ENCODE data around the gene AJM1. TPM values are rescaled to one million over a fixed set of nuclear protein-coding genes. Genes with fewer than 3 reads are reported as not detected.
"Not testable (repeated sequence)": the region's sequence is repeated elsewhere in the genome, so short reads cannot be mapped to it uniquely, and the experiment has no call there.

AJM1 gene
- total RNA-seq, 2 donors from 2014 or later, result 11.5 to 17.1 TPM

- no peak overlapping the region for H3K4me3 ChIP-seq
- no peak overlapping the region for H3K27ac ChIP-seq
- no peak overlapping the region for H3K9ac ChIP-seq (ENCODE audit: low read depth in 2 of 2, low read length in 2 of 2)
- TF ChIP-seq CTCF (IDR thresholded peaks at IDR 0.05), result no peak
- H3K27me3 ChIP-seq, result no peaks in the 10 kb centered on the region
- H3K4me1 ChIP-seq, result peaks cover 27% of the 10 kb centered on the region
- intact Hi-C loops (cut with DNase I), result no loop called here
- H3K36me3 ChIP-seq, result peaks cover 15% of the 10 kb centered on the region
- no peaks in the 10 kb centered on the region for H3K9me3 ChIP-seq
- DNase-seq, result no peak
Observed at GRCh38 chr9:136863623-136864273, 21.5 kb downstream of the AJM1 start.

- intact Hi-C loops (cut with DNase I), result no loop called here
- no peaks in the 10 kb centered on the region for H3K9me3 ChIP-seq
Observed at GRCh38 chr9:136865041-136865767, 22.9 kb downstream of the AJM1 start.

GRCh38 chr9:136865768-136866103 lies 23.5 kb downstream of the AJM1 start:
- peak; percentile 69 for DNase-seq
- Histone ChIP-seq H3K4me3 (peak overlapping the region; percentile 87), H3K4me1 (peaks cover 13% of the 10 kb centered on the region), H3K27ac (peak overlapping the region; percentile 82), H3K36me3 (peaks cover 15% of the 10 kb centered on the region), H3K9ac (ENCODE audit: low read depth in 2 of 2, low read length in 2 of 2) (peak overlapping the region; percentile 89 to 96), H3K27me3 (no peaks in the 10 kb centered on the region), H3K9me3 (no peaks in the 10 kb centered on the region)
- intact Hi-C loops (cut with DNase I), result no loop called here
- no peak for TF ChIP-seq CTCF (IDR thresholded peaks at IDR 0.05)

More at GRCh38 chr9:136865041-136865767, 22.9 kb downstream of the AJM1 start:
- no peaks in the 10 kb centered on the region for H3K27me3 ChIP-seq
- H3K36me3 ChIP-seq, result peaks cover 15% of the 10 kb centered on the region
- peaks cover 17% of the 10 kb centered on the region for H3K4me1 ChIP-seq
- DNase-seq, result peak; percentile 20
- peak overlapping the region; percentile 82 to 89 for H3K9ac ChIP-seq (ENCODE audit: low read depth in 2 of 2, low read length in 2 of 2)
- TF ChIP-seq CTCF (IDR thresholded peaks at IDR 0.05), result no peak
- H3K27ac ChIP-seq, result peak overlapping the region; percentile 17
- peak overlapping the region; percentile 87 for H3K4me3 ChIP-seq

GRCh38 chr9:136866898-136867421 lies 24.7 kb downstream of the AJM1 start:
- H3K9me3 ChIP-seq; H3K27ac ChIP-seq; H3K4me1 ChIP-seq; H3K27me3 ChIP-seq; intact Hi-C loops (cut with DNase I): not testable (repeated sequence)
- Histone ChIP-seq H3K9ac (ENCODE audit: low read depth in 2 of 2, low read length in 2 of 2) (peak overlapping the region in 1 of 2 donors; percentile 78), H3K4me3 (peak overlapping the region; percentile 87), H3K36me3 (peaks cover 13% of the 10 kb centered on the region)
- DNase-seq, result peak; percentile 30

GRCh38 chr9:136867480-136867879 lies 25.2 kb downstream of the AJM1 start:
- intact Hi-C loops (cut with DNase I), result no loop called here
- Histone ChIP-seq H3K9me3 (no peaks in the 10 kb centered on the region), H3K27ac (no peak overlapping the region), H3K9ac (ENCODE audit: low read depth in 2 of 2, low read length in 2 of 2) (no peak overlapping the region), H3K36me3 (peaks cover 13% of the 10 kb centered on the region), H3K4me3 (no peak overlapping the region), H3K4me1 (peaks cover 6% of the 10 kb centered on the region), H3K27me3 (no peaks in the 10 kb centered on the region)
- DNase-seq, result no peak
- no peak for TF ChIP-seq CTCF (IDR thresholded peaks at IDR 0.05)

- H3K9me3 ChIP-seq, result no peaks in the 10 kb centered on the region
- H3K9ac ChIP-seq (ENCODE audit: low read depth in 2 of 2, low read length in 2 of 2), result no peak overlapping the region
- peaks cover 9% of the 10 kb centered on the region for H3K36me3 ChIP-seq
- DNase-seq, result no peak
- H3K4me1 ChIP-seq, result peaks cover 6% of the 10 kb centered on the region
- no peak overlapping the region for H3K4me3 ChIP-seq
- no peaks in the 10 kb centered on the region for H3K27me3 ChIP-seq
- intact Hi-C loops (cut with DNase I), result no loop called here
- TF ChIP-seq CTCF (IDR thresholded peaks at IDR 0.05), result no peak
- H3K27ac ChIP-seq, result no peak overlapping the region
Observed at GRCh38 chr9:136867917-136868316, 25.6 kb downstream of the AJM1 start.
